Hepatic stellate cell (primary cell): ENCODE data around the gene SLC41A3.
A peak's percentile ranks its signal among the peaks of the same experiment; 100 is the strongest.

ENCODE experiments used
- DNase-seq: peaks from one replicate; pipeline ENCODE4 v3.0.0; 2011; ENCODE audit warnings: low spot score

Gene SLC41A3

GRCh38 chr3:126119976-126120375 lies 36.1 kb upstream of the SLC41A3 start:
- no peak for DNase-seq

- DNase-seq: no peak
These were observed 35.2 kb upstream of the SLC41A3 start for GRCh38 chr3:126119008-126119675.

- no peak for DNase-seq
These were observed 34.7 kb upstream of the SLC41A3 start for GRCh38 chr3:126118591-126118990.

- DNase-seq: no peak
These were observed 33.9 kb upstream of the SLC41A3 start for GRCh38 chr3:126117786-126118185.

- no peak for DNase-seq
These were observed 33.3 kb upstream of the SLC41A3 start for GRCh38 chr3:126117212-126117611.

- DNase-seq: no peak
These were observed 32.6 kb upstream of the SLC41A3 start for GRCh38 chr3:126116526-126116925.

- no peak for DNase-seq
These were observed 30.8 kb upstream of the SLC41A3 start for GRCh38 chr3:126114443-126115386.

- DNase-seq: peak; percentile 37
These were observed 30.0 kb upstream of the SLC41A3 start for GRCh38 chr3:126113733-126114442.

- no peak for DNase-seq
These were observed 29.3 kb upstream of the SLC41A3 start for GRCh38 chr3:126113238-126113555.

GRCh38 chr3:126112531-126113237 lies 28.8 kb upstream of the SLC41A3 start:
- DNase-seq: no peak

- DNase-seq: no peak
These were observed 27.9 kb upstream of the SLC41A3 start for GRCh38 chr3:126111566-126112475.

- DNase-seq: no peak
These were observed 27.2 kb upstream of the SLC41A3 start for GRCh38 chr3:126111126-126111551.

- no peak for DNase-seq
These were observed 26.7 kb upstream of the SLC41A3 start for GRCh38 chr3:126110431-126111125.

- no peak for DNase-seq
These were observed 25.9 kb upstream of the SLC41A3 start for GRCh38 chr3:126109880-126110235.

GRCh38 chr3:126109146-126109879 lies 25.4 kb upstream of the SLC41A3 start:
- DNase-seq: no peak

- DNase-seq: no peak
These were observed 24.7 kb upstream of the SLC41A3 start for GRCh38 chr3:126108676-126109050.

- no peak for DNase-seq
These were observed 24.2 kb upstream of the SLC41A3 start for GRCh38 chr3:126107957-126108675.

GRCh38 chr3:126107203-126107939 lies 23.4 kb upstream of the SLC41A3 start:
- no peak for DNase-seq
